Left ventricle myocardium inferior (tissue), 1 donor: ENCODE results near the gene LINC01488. TPM values are rescaled to one million over a fixed set of nuclear protein-coding genes. Genes with fewer than 3 reads are reported as not detected.

Experiments used
- DNase-seq: peaks from one replicate; pipeline ENCODE4 v3.0.0-alpha.2; 2020
- H3K27ac ChIP-seq: fragments of 200-600 bp; replicated peaks from 2 replicates; pipeline ENCODE4 v1.8.0; 2021
- H3K27me3 ChIP-seq: fragments of 200-600 bp; 2 replicates; pipeline ENCODE4 v1.8.0; 2021; ENCODE audit warnings: low read depth
- H3K36me3 ChIP-seq: fragments of 200-600 bp; 2 replicates; pipeline ENCODE4 v1.8.0; 2021
- H3K4me1 ChIP-seq: fragments of 200-600 bp; 2 replicates; pipeline ENCODE4 v1.8.0; 2021
- H3K4me3 ChIP-seq: fragments of 200-600 bp; 2 replicates; pipeline ENCODE4 v1.8.0; 2021; ENCODE audit warnings: mild to moderate bottlenecking, moderate library complexity
- H3K9me3 ChIP-seq: fragments of 200-600 bp; replicated peaks from 2 replicates; pipeline ENCODE4 v1.8.0; 2021
- intact Hi-C: fragments of 100-400 bp; cut with micrococcal nuclease; formaldehyde crosslinking; loops from one replicate; pipeline ENCODE4 v1.11.0; 2022
- total RNA-seq: library from RNA; stranded (reverse); fragmentation: NEBNext Ultra II Directional; extraction: Animal tissue kit (Norgen Biotek cat#: 25700); gene quantifications from one replicate; pipeline ENCODE4 v1.2.1, GENCODE V29; 2021
- TF ChIP-seq, protein P1 (sequence below): fragments of 200-600 bp; IDR thresholded peaks from 2 replicates; pipeline ENCODE4 v1.8.0; 2021; ENCODE audit warnings: antibody characterized with exemption, mild to moderate bottlenecking, borderline replicate concordance
- donor health status: DM: no; HTN: yes; CAD: no; lungs with severe emphysema.

The LINC01488 gene
- total RNA-seq, 1 donor from 2014 or later = 0.38 TPM

GRCh38 chr11:69508974-69509373, 27.5 kb downstream of the LINC01488 start:
- Histone ChIP-seq H3K27ac (no peak overlapping the region), H3K4me3 (no peak overlapping the region), H3K27me3 (no peaks in the 10 kb centered on the region), H3K9me3 (peaks cover 9% of the 10 kb centered on the region), H3K4me1 (peaks cover 9% of the 10 kb centered on the region), H3K36me3 (no peaks in the 10 kb centered on the region)
- intact Hi-C loops = no loop called here
- DNase-seq = peak; percentile 3
- TF ChIP-seq, protein P1, sequence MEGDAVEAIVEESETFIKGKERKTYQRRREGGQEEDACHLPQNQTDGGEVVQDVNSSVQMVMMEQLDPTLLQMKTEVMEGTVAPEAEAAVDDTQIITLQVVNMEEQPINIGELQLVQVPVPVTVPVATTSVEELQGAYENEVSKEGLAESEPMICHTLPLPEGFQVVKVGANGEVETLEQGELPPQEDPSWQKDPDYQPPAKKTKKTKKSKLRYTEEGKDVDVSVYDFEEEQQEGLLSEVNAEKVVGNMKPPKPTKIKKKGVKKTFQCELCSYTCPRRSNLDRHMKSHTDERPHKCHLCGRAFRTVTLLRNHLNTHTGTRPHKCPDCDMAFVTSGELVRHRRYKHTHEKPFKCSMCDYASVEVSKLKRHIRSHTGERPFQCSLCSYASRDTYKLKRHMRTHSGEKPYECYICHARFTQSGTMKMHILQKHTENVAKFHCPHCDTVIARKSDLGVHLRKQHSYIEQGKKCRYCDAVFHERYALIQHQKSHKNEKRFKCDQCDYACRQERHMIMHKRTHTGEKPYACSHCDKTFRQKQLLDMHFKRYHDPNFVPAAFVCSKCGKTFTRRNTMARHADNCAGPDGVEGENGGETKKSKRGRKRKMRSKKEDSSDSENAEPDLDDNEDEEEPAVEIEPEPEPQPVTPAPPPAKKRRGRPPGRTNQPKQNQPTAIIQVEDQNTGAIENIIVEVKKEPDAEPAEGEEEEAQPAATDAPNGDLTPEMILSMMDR = no peak

DNA sequence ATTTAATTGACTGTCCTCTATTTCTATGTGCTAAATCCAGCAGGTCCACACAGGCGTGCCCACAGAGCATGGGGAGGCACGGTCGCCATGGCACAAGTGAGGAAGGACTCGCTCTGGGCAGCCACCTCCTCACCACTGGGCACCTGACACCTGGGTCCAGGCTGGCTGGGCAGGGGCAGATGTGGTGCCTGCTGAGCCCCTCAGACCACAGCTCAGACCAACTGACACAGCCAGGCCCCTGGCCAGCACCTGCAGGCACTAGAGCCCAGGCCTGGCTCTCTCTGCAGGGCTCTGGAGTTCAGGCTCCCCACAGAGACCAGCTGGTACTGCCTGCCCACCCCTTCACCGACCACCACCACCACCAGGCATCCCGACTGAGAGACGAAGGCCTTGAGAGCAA, 27.9 kb downstream of the LINC01488 start:
- intact Hi-C loops = no loop called here
- H3K4me1 ChIP-seq = peaks cover 9% of the 10 kb centered on the region
- H3K27ac ChIP-seq = no peak overlapping the region
- H3K27me3 ChIP-seq = no peaks in the 10 kb centered on the region
- TF ChIP-seq, protein P1 = no peak
- H3K36me3 ChIP-seq = no peaks in the 10 kb centered on the region
- peak; percentile 4 for DNase-seq
- H3K9me3 ChIP-seq = peaks cover 9% of the 10 kb centered on the region
- no peak overlapping the region for H3K4me3 ChIP-seq

- intact Hi-C loops = no loop called here
- no peak for DNase-seq
- H3K4me1 ChIP-seq = peaks cover 9% of the 10 kb centered on the region
- H3K4me3 ChIP-seq = no peak overlapping the region
- no peaks in the 10 kb centered on the region for H3K27me3 ChIP-seq
- no peak overlapping the region for H3K27ac ChIP-seq
- TF ChIP-seq, protein P1 = no peak
- H3K9me3 ChIP-seq = peaks cover 9% of the 10 kb centered on the region
- no peaks in the 10 kb centered on the region for H3K36me3 ChIP-seq
Observed at GRCh38 chr11:69509846-69510390, 28.5 kb downstream of the LINC01488 start.

DNA sequence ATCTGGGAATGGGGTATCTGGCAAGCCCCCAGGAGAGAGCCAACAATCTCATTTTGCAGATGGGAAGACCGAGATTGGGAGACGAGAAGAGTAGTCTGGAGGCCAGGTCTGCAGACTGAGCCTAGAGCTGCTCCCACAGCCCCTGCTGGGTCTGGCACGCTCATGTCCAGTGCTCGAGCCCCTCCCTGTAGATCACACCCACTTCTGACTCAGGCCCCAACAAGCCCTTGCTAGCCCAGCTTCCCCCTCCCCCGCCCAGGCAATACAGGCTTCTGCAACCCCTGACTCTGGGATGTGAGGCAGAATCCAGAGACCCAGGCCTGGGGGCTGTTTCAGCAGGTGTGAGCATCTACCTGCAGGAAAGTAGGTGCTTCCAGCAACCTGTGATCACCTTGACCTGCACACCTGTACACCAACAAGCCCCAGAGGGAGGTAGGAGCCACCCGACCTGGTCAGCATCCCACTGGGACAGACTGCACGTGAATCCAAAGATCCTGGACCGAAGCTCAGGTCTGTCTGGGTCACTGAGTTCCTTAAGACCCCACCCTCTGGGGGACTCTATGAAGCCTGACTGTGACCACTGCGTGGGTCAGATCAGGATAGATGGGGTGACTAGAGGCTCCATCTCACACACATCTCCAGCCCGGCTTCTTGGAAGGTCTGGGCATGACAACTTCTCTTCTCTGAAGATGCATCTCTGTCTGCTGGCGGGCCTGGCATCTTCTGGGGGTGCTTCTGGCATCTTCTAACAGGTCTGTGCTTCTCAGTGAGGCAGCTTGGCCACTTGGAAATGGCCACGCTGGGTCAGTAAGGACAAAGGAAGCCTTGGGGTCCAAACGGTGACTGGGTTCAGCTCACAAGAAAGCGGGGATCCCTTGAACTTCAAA, 29.3 kb downstream of the LINC01488 start:
- H3K4me3 ChIP-seq = no peak overlapping the region
- H3K27me3 ChIP-seq = no peaks in the 10 kb centered on the region
- TF ChIP-seq, protein P1 = no peak
- H3K36me3 ChIP-seq = no peaks in the 10 kb centered on the region
- intact Hi-C loops = no loop called here
- H3K27ac ChIP-seq = no peak overlapping the region
- peaks cover 9% of the 10 kb centered on the region for H3K4me1 ChIP-seq
- DNase-seq = no peak
- H3K9me3 ChIP-seq = peaks cover 11% of the 10 kb centered on the region

DNA sequence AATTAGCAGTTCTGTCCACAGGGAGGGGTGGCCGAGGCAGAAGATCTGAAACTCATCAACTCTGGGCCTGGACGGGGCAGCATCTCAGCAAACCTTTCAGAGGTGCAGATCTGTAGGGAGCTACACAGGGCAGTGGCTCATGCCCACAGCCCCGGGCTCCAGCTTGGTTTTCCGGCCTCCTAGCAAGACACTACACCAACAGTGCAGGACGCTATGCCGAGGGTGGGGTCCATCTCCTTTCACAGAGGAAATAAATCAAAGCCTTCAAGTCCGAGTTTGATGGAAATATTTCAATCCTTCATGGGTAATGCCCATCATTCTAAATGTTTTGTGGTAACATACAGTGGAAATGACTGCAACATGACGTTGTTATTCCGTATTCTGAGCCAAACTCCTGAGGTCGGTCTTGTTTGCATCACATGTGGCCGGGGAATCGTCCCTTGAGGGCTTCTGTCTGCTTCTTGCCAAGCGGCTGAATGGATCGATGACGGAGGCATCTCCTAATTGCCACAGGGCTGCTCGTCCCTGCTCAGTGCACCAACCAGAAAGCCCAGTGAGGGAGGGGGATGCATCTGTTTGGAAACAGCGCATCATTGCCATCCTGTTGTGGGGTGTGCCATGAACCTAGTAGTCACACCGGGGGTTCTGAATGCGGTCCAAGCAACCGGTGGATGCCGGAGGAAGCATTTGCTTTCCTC, 30.0 kb downstream of the LINC01488 start:
- H3K27ac ChIP-seq = no peak overlapping the region
- DNase-seq = no peak
- TF ChIP-seq, protein P1 = no peak
- peaks cover 9% of the 10 kb centered on the region for H3K4me1 ChIP-seq
- intact Hi-C loops = no loop called here
- peaks cover 11% of the 10 kb centered on the region for H3K9me3 ChIP-seq
- no peaks in the 10 kb centered on the region for H3K36me3 ChIP-seq
- no peak overlapping the region for H3K4me3 ChIP-seq
- H3K27me3 ChIP-seq = no peaks in the 10 kb centered on the region
